Peyer's patch (tissue), 4 donors: ENCODE measurements around the gene NUDCD3. TPM values are rescaled to one million over a fixed set of nuclear protein-coding genes. Genes with fewer than 3 reads are reported as not detected.

ENCODE experiments used
- DNase-seq, 3 donors: peaks; one replicate each; pipeline ENCODE4 v3.0.0-alpha.2; 2017 to 2019
- H3K27ac ChIP-seq, 4 donors: fragments of 200-600 bp; sonication (generic); one replicate each; pipeline ENCODE4 v1.5.1; 2016 to 2019
- H3K27me3 ChIP-seq, 2 donors: fragments of 200-600 bp; sonication (generic); one replicate each; pipeline ENCODE4 v1.5.1; 2019
- H3K36me3 ChIP-seq, 3 donors: fragments of 200-600 bp; sonication (generic); one replicate each; pipeline ENCODE4 v1.5.1; 2016 to 2019
- H3K4me1 ChIP-seq, 4 donors: fragments of 200-600 bp; sonication (generic); one replicate each; pipeline ENCODE4 v1.5.1; 2016 to 2019
- H3K4me3 ChIP-seq, 4 donors: fragments of 200-600 bp; sonication (generic); 1 replicate in 3 of 4; 2 replicates in 1 of 4; pipeline ENCODE4 v1.5.1; 2016 to 2019; ENCODE audit warnings: mild to moderate bottlenecking in 1 of 4
- H3K9me3 ChIP-seq, 4 donors: fragments of 200-600 bp; sonication (generic); one replicate each; pipeline ENCODE4 v1.5.1; 2016 to 2019; ENCODE audit warnings: mild to moderate bottlenecking in 1 of 4
- POLR2A ChIP-seq, 2 donors: fragments of 450-650 bp; IDR thresholded peaks; one replicate each; pipeline ENCODE4 v1.5.1; 2017; ENCODE audit warnings: antibody characterized with exemption in 2 of 2, mild to moderate bottlenecking in 2 of 2, moderate library complexity in 2 of 2
- total RNA-seq, 4 donors: library from RNA; depleted of rRNA; stranded (reverse); fragments of >200 nt; gene quantifications; one replicate each; pipeline ENCODE4 v1.1.0, GENCODE V29; 2016
- TF ChIP-seq, protein P1 (sequence below), 6 experiments: fragments of 450-650 bp in 4 of 6; fragments of 200-600 bp in 2 of 6; sonication (generic) in 1 of 6; IDR thresholded peaks; one replicate each; pipeline ENCODE4 v1.5.1; 2017 to 2019; ENCODE audit warnings: antibody characterized with exemption in 6 of 6, mild to moderate bottlenecking in 3 of 6, moderate library complexity in 1 of 6

The NUDCD3 gene
- total RNA-seq, 4 donors from 2014 or later, result 32.9 to 61.9 (median 44.1) TPM

- TF ChIP-seq, protein P1, sequence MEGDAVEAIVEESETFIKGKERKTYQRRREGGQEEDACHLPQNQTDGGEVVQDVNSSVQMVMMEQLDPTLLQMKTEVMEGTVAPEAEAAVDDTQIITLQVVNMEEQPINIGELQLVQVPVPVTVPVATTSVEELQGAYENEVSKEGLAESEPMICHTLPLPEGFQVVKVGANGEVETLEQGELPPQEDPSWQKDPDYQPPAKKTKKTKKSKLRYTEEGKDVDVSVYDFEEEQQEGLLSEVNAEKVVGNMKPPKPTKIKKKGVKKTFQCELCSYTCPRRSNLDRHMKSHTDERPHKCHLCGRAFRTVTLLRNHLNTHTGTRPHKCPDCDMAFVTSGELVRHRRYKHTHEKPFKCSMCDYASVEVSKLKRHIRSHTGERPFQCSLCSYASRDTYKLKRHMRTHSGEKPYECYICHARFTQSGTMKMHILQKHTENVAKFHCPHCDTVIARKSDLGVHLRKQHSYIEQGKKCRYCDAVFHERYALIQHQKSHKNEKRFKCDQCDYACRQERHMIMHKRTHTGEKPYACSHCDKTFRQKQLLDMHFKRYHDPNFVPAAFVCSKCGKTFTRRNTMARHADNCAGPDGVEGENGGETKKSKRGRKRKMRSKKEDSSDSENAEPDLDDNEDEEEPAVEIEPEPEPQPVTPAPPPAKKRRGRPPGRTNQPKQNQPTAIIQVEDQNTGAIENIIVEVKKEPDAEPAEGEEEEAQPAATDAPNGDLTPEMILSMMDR (IDR thresholded peaks at IDR 0.05), result no peak
- TF ChIP-seq POLR2A (IDR thresholded peaks at IDR 0.05), result no peak
- Histone ChIP-seq H3K4me1 (no peaks in the 10 kb centered on the region), H3K9me3 (no peaks in the 10 kb centered on the region), H3K4me3 (no peak overlapping the region), H3K27me3 (no peaks in the 10 kb centered on the region), H3K27ac (no peak overlapping the region), H3K36me3 (peaks cover 0 to 28% (median 0%) of the 10 kb centered on the region in 3 donors)
- DNase-seq, result no peak
Measured at GRCh38 chr7:44467217-44467548, 23.3 kb downstream of the NUDCD3 start.

DNA sequence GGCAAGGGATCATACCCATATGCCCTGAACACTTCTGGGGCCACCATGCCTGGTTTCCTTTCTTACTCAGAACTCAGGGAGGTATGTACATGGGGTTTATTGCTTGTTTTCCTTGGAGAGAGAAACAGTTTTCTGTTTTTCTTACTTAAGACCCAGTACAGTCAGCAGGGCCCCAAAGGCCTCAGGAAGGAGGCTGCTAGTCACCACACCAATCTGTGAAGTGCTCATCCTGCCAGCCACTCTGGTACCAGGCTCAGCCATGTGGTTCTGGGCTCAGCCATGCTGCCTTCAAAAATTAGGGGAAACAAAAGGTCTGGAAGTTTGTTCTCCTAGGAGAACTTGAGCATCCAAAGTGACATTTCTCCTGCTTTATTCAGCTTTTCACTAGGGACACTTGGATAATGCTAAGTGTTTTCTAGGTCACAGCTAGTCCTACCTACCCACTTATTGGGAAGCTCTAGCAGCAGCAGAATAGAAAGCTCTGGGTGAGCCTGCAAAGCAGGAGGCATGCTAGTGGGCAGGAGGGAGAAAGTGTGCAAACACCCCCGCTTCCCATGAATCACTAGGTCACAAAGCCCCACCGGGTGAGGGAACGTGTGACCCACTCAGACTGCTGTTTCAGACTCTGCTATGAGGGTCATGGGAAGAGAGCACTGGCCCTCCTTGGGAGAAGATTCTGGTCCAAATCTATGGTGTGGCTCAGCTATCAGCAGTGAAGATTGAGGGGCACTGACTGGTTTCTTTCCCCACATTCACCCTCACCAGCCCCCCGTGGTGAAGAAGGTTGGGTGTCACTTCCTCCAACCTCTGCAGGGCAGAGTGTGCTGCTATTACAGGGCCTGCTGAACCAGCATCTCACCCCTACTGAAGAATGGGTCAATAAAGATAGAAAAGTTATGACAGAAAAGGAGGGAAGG is 23.9 kb downstream of the NUDCD3 start:
- Histone ChIP-seq H3K4me3 (no peak overlapping the region), H3K4me1 (peaks cover 0 to 3% (median 0%) of the 10 kb centered on the region in 4 donors), H3K27me3 (no peaks in the 10 kb centered on the region), H3K27ac (no peak overlapping the region), H3K36me3 (peaks cover 0 to 28% (median 0%) of the 10 kb centered on the region in 3 donors), H3K9me3 (no peaks in the 10 kb centered on the region)
- DNase-seq, result no peak
- TF ChIP-seq POLR2A (IDR thresholded peaks at IDR 0.05), result no peak
- TF ChIP-seq, protein P1 (IDR thresholded peaks at IDR 0.05), result no peak

GRCh38 chr7:44465490-44465889 is 25.0 kb downstream of the NUDCD3 start:
- Histone ChIP-seq H3K27me3 (no peaks in the 10 kb centered on the region), H3K9me3 (no peaks in the 10 kb centered on the region), H3K36me3 (peaks cover 0 to 28% (median 0%) of the 10 kb centered on the region in 3 donors), H3K4me1 (peaks cover 0 to 14% (median 3%) of the 10 kb centered on the region in 4 donors), H3K27ac (no peak overlapping the region), H3K4me3 (no peak overlapping the region)
- no peak for TF ChIP-seq POLR2A (IDR thresholded peaks at IDR 0.05)
- TF ChIP-seq, protein P1 (IDR thresholded peaks at IDR 0.05), result no peak
- DNase-seq, result no peak

- TF ChIP-seq, protein P1 (IDR thresholded peaks at IDR 0.05), result peak in 3 of 6 experiments; percentile 21 to 31 (median 28)
- no peak for TF ChIP-seq POLR2A (IDR thresholded peaks at IDR 0.05)
- H3K27ac ChIP-seq, result no peak overlapping the region
- H3K4me3 ChIP-seq, result no peak overlapping the region
- peaks cover 0 to 33% (median 0%) of the 10 kb centered on the region in 3 donors for H3K36me3 ChIP-seq
- no peak for DNase-seq
- no peaks in the 10 kb centered on the region for H3K9me3 ChIP-seq
- no peaks in the 10 kb centered on the region for H3K27me3 ChIP-seq
- H3K4me1 ChIP-seq, result peaks cover 0 to 14% (median 3%) of the 10 kb centered on the region in 4 donors
Measured at GRCh38 chr7:44463169-44463808, 27.2 kb downstream of the NUDCD3 start.

DNA sequence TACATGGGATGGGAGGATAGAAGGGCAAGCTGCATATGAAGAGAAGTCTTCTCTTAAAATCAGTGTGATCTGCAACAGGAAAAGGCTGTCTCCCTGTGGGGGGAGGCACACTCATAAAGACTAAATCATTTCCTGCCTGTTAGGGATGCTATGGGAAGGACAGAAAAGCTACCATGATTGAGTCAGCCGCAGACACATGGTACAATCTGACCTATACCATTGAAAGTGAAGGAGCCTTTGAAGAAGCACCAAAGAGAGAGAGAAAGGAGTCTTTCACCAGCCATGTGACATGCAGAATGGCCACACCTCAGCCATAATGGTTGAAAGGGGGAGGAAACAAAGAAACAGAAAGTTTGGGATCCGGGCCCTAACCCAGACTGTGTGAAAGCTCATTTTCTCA is 29.1 kb downstream of the NUDCD3 start:
- Histone ChIP-seq H3K4me3 (no peak overlapping the region), H3K4me1 (peaks cover 0 to 14% (median 3%) of the 10 kb centered on the region in 4 donors), H3K27ac (no peak overlapping the region), H3K36me3 (peaks cover 0 to 17% (median 0%) of the 10 kb centered on the region in 3 donors), H3K9me3 (no peaks in the 10 kb centered on the region), H3K27me3 (no peaks in the 10 kb centered on the region)
- DNase-seq, result no peak
- TF ChIP-seq, protein P1 (IDR thresholded peaks at IDR 0.05), result no peak
- no peak for TF ChIP-seq POLR2A (IDR thresholded peaks at IDR 0.05)
